Activated T-cell treated with anti-CD3 and anti-CD28 coated beads, Interleukin-2, amount 50 U/mL, for 24 hours (primary cell): ENCODE measurements around the gene KCNJ14.

Source experiments
- DNase-seq: peaks from one replicate; pipeline ENCODE4 v3.0.0-alpha.2; 2020
- H3K27ac Mint-ChIP-seq: 2 replicates; pipeline ENCODE4 v1.8.0; 2020; ENCODE audit warnings: mild to moderate bottlenecking, mixed read lengths
- H3K27me3 Mint-ChIP-seq: 2 replicates; pipeline ENCODE4 v1.8.0; 2020; ENCODE audit warnings: mixed read lengths
- H3K36me3 Mint-ChIP-seq: 2 replicates; pipeline ENCODE4 v1.8.0; 2020; ENCODE audit warnings: low read depth, mixed read lengths
- H3K4me1 Mint-ChIP-seq: 2 replicates; pipeline ENCODE4 v1.8.0; 2020; ENCODE audit warnings: low read depth, mixed read lengths
- H3K4me3 Mint-ChIP-seq: 2 replicates; pipeline ENCODE4 v1.8.0; 2020; ENCODE audit warnings: mild to moderate bottlenecking, moderate library complexity, mixed read lengths
- H3K9me3 Mint-ChIP-seq: 2 replicates; pipeline ENCODE4 v1.8.0; 2020; ENCODE audit warnings: mixed read lengths

The KCNJ14 gene

DNA sequence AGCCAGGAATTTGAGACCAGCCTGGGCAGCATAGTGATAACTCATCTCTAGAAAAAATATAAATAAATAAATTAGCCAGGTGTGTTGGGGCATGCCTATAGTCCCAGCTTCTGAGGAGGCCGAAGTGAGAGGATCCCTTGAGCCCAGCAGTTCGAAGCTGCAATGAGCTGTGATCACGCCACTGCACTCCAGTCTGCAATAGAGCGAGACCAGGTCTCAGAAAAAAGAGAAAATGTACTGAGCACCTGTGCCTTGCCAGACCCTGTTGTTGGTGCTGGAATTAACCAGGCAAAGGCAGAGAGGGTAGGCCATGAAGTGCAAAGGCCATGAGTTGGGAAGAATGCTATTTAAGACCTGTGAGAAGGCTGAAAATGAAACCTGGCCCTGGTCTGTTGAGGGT lies 16.5 kb downstream of the KCNJ14 start:
- peaks cover 56% of the 10 kb centered on the region for H3K36me3 Mint-ChIP-seq
- peak overlapping the region; percentile 64 for H3K27ac Mint-ChIP-seq
- no peak overlapping the region for H3K4me3 Mint-ChIP-seq
- no peaks in the 10 kb centered on the region for H3K27me3 Mint-ChIP-seq
- H3K9me3 Mint-ChIP-seq = no peaks in the 10 kb centered on the region
- no peak for DNase-seq
- peaks cover 20% of the 10 kb centered on the region for H3K4me1 Mint-ChIP-seq

DNA sequence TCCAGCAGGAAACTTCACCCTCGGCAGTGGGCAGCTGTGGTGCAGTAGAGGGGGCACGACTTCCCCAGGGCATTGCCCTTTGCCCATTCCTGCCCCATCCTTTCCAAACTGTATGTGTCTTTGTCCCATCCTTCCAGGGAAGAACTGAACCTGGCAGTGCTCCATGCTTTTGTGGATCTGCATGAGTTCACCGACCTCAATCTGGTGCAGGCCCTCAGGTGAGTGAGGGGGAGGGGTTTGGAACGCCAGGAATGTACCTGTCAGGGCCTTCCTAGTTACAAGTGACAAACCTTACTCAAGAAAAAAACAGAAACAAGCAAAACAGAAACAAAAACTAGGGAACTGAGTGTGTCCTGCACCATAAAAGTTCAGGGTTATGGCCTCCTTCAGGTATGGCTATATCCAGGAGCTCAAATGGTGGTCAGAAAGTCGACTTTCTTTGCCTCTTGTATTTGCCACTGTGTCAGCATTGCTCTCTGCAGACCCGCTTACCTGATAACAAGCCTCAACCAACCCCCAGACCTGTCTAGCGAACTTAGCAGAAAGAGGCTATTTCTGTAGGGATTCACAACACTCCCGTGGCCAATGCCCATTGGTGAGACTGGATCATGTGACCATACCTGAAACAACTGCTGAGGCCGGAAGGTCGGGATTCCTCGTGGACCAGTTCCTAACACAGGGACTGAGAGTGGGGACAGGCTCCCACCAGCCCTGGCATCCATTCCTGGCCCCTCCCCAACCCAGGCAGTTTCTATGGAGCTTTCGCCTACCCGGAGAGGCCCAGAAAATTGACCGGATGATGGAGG lies 18.0 kb downstream of the KCNJ14 start:
- H3K4me1 Mint-ChIP-seq = peaks cover 14% of the 10 kb centered on the region
- no peaks in the 10 kb centered on the region for H3K9me3 Mint-ChIP-seq
- no peaks in the 10 kb centered on the region for H3K27me3 Mint-ChIP-seq
- H3K4me3 Mint-ChIP-seq = no peak overlapping the region
- DNase-seq = no peak
- no peak overlapping the region for H3K27ac Mint-ChIP-seq
- peaks cover 61% of the 10 kb centered on the region for H3K36me3 Mint-ChIP-seq

DNA sequence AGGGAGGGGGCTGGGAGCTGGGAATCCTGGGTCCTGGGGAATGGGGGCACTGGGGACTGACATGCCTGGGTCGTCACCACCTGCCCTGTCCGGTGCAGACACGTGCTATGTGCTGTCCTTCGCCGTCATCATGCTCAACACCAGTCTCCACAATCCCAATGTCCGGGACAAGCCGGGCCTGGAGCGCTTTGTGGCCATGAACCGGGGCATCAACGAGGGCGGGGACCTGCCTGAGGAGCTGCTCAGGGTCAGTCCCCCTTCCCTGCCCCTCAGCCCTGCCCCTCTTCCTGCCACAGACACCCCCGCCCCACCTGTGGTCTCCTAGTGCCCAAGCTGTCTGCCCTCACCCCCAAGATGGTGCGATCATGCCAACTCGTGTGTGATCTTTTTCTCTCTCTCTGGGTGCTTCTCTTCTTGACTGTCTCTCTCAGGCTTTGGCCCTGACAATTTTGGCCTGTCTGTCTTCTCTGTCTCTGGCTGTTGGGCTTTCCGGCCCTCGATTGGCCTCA lies 18.8 kb downstream of the KCNJ14 start:
- DNase-seq = no peak
- no peaks in the 10 kb centered on the region for H3K27me3 Mint-ChIP-seq
- H3K4me1 Mint-ChIP-seq = peaks cover 12% of the 10 kb centered on the region
- H3K36me3 Mint-ChIP-seq = peaks cover 64% of the 10 kb centered on the region
- H3K27ac Mint-ChIP-seq = no peak overlapping the region
- no peak overlapping the region for H3K4me3 Mint-ChIP-seq
- no peaks in the 10 kb centered on the region for H3K9me3 Mint-ChIP-seq

- no peaks in the 10 kb centered on the region for H3K27me3 Mint-ChIP-seq
- H3K27ac Mint-ChIP-seq = peak overlapping the region; percentile 84
- H3K9me3 Mint-ChIP-seq = no peaks in the 10 kb centered on the region
- H3K36me3 Mint-ChIP-seq = peaks cover 70% of the 10 kb centered on the region
- H3K4me1 Mint-ChIP-seq = peaks cover 15% of the 10 kb centered on the region
- DNase-seq = no peak
- H3K4me3 Mint-ChIP-seq = no peak overlapping the region
Observed at GRCh38 chr19:48475369-48476068, 20.1 kb downstream of the KCNJ14 start.

GRCh38 chr19:48476176-48476575 lies 20.8 kb downstream of the KCNJ14 start:
- Mint-ChIP-seq H3K27ac (peak overlapping the region; percentile 84), H3K9me3 (no peaks in the 10 kb centered on the region), H3K4me3 (no peak overlapping the region), H3K27me3 (no peaks in the 10 kb centered on the region), H3K36me3 (peaks cover 65% of the 10 kb centered on the region), H3K4me1 (peaks cover 17% of the 10 kb centered on the region)
- no peak for DNase-seq

GRCh38 chr19:48477067-48477685 lies 21.8 kb downstream of the KCNJ14 start:
- H3K4me3 Mint-ChIP-seq = no peak overlapping the region

GRCh38 chr19:48477698-48478338 lies 22.4 kb downstream of the KCNJ14 start:
- H3K4me3 Mint-ChIP-seq = no peak overlapping the region
- peaks cover 23% of the 10 kb centered on the region for H3K4me1 Mint-ChIP-seq
- no peak overlapping the region for H3K27ac Mint-ChIP-seq
- H3K36me3 Mint-ChIP-seq = peaks cover 51% of the 10 kb centered on the region
- H3K27me3 Mint-ChIP-seq = no peaks in the 10 kb centered on the region
- H3K9me3 Mint-ChIP-seq = no peaks in the 10 kb centered on the region
- DNase-seq = no peak

More at GRCh38 chr19:48477067-48477685, 21.8 kb downstream of the KCNJ14 start:
- Mint-ChIP-seq H3K9me3 (no peaks in the 10 kb centered on the region), H3K36me3 (peaks cover 56% of the 10 kb centered on the region), H3K27ac (no peak overlapping the region), H3K27me3 (no peaks in the 10 kb centered on the region), H3K4me1 (peaks cover 23% of the 10 kb centered on the region)
- no peak for DNase-seq

DNA sequence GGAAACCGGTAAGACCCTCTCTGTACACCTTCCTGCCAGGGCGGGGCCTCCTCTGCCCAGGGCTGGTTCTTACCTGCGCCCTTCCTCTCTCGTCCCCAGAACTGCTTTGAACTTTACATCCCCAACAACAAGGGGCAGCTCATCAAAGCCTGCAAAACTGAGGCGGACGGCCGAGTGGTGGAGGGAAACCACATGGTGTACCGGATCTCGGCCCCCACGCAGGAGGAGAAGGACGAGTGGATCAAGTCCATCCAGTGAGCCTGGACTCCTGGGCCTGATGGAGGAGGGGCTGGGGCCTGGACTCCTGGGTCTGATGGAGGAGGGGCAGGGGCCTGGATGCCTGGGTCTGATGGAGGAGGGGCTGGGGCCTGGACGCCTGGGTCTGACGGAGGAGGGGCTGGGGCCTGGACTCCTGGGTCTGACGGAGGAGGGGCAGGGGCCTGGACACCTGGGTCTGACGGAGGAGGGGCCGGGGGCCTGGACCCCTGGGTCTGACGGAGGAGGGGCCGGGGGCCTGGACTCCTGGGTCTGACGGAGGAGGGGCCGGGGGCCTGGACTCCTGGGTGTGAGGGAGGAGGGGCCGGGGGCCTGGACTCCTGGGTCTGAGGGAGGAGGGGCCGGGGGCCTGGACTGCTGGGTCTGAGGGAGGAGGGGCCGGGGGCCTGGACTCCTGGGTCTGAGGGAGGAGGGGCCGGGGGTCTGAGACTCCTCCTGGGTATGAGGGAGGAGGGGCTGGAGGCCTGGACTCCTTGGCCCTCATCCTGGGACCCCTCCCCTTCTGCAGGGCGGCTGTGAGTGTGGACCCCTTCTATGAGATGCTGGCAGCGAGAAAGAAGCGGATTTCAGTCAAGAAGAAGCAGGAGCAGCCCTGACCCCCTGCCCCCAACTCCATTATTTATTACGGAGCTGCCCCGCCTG lies 23.2 kb downstream of the KCNJ14 start:
- Mint-ChIP-seq H3K27ac (no peak overlapping the region), H3K36me3 (peaks cover 43% of the 10 kb centered on the region), H3K4me1 (peaks cover 23% of the 10 kb centered on the region), H3K9me3 (no peaks in the 10 kb centered on the region), H3K27me3 (no peaks in the 10 kb centered on the region), H3K4me3 (no peak overlapping the region)
- no peak for DNase-seq

GRCh38 chr19:48479686-48480085 lies 24.3 kb downstream of the KCNJ14 start:
- DNase-seq = no peak
- no peaks in the 10 kb centered on the region for H3K27me3 Mint-ChIP-seq
- H3K36me3 Mint-ChIP-seq = peaks cover 33% of the 10 kb centered on the region
- H3K4me1 Mint-ChIP-seq = peaks cover 23% of the 10 kb centered on the region
- H3K9me3 Mint-ChIP-seq = no peaks in the 10 kb centered on the region
- peak overlapping the region; percentile 69 for H3K4me3 Mint-ChIP-seq
- H3K27ac Mint-ChIP-seq = peak overlapping the region; percentile 83

- H3K27me3 Mint-ChIP-seq = no peaks in the 10 kb centered on the region
- H3K9me3 Mint-ChIP-seq = no peaks in the 10 kb centered on the region
- peaks cover 28% of the 10 kb centered on the region for H3K36me3 Mint-ChIP-seq
- H3K4me1 Mint-ChIP-seq = peaks cover 23% of the 10 kb centered on the region
- H3K4me3 Mint-ChIP-seq = peak overlapping the region; percentile 69
- DNase-seq = peak; percentile 66
- H3K27ac Mint-ChIP-seq = peak overlapping the region; percentile 83
Observed at GRCh38 chr19:48480183-48480557, 24.8 kb downstream of the KCNJ14 start.

- Mint-ChIP-seq H3K27ac (peak overlapping the region; percentile 83), H3K36me3 (peaks cover 21% of the 10 kb centered on the region), H3K9me3 (no peaks in the 10 kb centered on the region), H3K4me1 (peaks cover 23% of the 10 kb centered on the region), H3K27me3 (no peaks in the 10 kb centered on the region), H3K4me3 (peak overlapping the region; percentile 69)
- DNase-seq = peak; percentile 78
Observed at GRCh38 chr19:48480558-48481500, 25.5 kb downstream of the KCNJ14 start.

- Mint-ChIP-seq H3K9me3 (no peaks in the 10 kb centered on the region), H3K36me3 (peaks cover 16% of the 10 kb centered on the region), H3K4me1 (peaks cover 23% of the 10 kb centered on the region), H3K4me3 (no peak overlapping the region), H3K27me3 (no peaks in the 10 kb centered on the region), H3K27ac (peak overlapping the region; percentile 47)
- DNase-seq = no peak
Observed at GRCh38 chr19:48481846-48482639, 26.7 kb downstream of the KCNJ14 start.
